Activated CD4-positive, alpha-beta T cell treated with anti-CD3 and anti-CD28 coated beads, Interleukin-2, amount 50 U/mL, for 24 hours (primary cell): Measurements from ENCODE around the gene RAMP3.
A peak's percentile ranks its signal among the peaks of the same experiment; 100 is the strongest.
"Not testable (repeated sequence)": the region's sequence is repeated elsewhere in the genome, so short reads cannot be mapped to it uniquely, and the experiment has no call there.

ENCODE experiments used
- DNase-seq, 2 donors: peaks; one replicate each; pipeline ENCODE4 v3.0.0-alpha.2; 2020; ENCODE audit warnings: low read depth in 1 of 2, low spot score in 1 of 2

The RAMP3 gene

GRCh38 chr7:45157653-45158401 lies at the start of gene RAMP3:
Gene RAMP3, plus strand, starts transcription at chr7:45157791. Its CDS starts 38 bp downstream, at chr7:45157829.
- no peak for DNase-seq

DNA sequence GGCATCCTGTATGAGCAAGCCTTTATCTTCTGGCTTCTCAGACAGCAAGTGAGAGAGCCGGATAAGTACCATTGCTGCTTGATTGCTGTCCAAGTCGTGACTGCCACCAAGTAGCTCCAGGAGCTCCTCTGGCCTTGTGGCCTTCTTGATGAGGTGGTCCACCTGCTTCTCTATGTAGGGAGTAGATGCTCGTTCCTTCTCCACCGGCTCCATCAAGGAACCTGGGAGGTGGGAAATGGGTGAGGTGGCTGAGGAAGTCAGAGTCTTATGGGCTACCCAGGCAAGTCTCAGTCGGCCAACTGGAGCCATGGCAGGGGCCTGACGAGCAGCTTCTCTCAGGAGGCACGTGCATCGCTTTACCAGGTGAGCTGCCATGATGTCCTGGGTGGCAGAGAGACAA lies 48.7 kb upstream of the RAMP3 start:
- DNase-seq, result no peak

DNA sequence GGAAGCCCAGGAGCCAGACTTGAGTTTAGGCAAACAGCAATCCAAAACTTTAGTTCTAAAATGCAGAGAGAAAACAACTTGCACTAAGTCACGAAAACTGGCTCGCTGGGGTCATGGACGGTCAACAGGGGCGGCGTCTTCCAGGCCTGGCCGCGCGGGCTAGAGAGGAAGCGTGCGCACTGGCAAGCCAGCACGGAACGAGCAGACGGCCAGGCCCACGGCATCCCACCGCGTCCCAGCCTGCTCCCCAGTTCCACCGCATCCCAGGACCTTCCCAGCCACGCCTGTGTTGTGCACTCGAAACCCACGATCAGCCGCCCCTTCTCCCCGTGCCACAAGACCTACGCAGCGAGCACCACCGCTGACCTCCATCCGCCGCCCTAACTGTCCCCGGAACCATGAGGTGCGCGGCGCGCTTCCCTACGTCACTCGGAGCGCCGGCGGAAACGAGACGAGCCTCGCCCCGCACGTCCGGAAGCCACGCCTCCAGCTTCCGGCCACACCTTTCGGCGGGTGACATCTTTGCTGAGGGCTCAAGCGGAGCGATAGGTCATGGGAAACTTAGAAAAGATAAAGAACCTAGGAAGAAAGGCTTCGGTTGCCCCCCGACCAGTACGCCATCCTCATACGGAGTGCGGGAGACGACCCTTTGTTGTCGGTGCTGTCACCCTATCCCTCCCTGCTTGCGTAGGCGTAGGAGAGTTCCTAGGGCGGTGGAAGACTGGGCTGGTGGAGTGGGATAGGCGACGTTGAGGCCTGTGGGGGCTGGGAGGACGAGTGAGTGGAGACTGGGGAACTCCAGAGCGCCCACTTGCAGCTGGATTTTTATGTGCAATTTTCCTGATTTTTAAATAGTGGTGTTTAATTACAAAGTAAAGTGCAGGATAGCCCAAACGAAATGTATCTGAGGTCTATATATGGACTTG lies 46.0 kb upstream of the RAMP3 start, which contains the start of gene TBRG4:
Gene TBRG4, minus strand, starts transcription at position 400 of the 926 bp plus-strand sequence. CDS start 2,460 bp downstream, outside the sequence.
- peak; percentile 90 to 93 for DNase-seq

DNA sequence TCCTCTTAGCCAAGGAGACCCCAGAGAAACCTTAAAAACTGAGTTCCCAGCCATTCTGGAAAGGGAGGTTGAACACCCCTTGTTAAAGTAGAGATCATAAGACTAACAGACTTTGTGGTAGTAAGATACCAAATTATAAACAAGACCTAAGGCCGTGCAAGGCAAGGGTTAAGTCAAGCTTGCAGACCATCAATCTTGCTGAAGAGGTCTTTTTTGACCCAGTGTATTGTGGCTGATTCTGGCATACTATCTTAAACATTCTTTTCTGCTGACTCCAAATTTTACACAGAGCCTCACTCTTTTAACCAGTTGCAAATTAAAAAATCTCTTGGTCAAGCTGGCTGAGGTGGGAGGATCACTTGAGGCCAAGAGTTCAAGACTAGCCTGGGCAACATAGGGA lies 44.9 kb upstream of the RAMP3 start:
- DNase-seq, result no peak

DNA sequence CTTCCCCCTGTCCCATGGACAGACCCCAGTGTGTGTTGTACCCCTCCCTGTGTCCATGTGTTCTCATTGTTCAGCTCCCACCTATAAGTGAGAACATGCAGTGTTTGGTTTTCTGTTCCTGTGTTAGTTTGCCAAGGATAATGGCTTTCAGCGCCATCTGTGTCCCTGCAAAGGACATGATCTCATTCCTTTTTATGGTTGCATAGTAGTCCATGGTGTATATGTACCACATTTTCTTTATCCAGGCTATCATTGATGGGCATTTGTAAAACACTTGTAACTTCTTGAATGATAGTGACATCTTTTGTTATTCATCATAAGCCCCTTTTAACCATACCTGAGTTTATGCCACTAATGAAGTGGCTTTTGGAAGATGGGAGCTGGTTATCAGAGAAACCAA lies 43.3 kb upstream of the RAMP3 start:
- not testable (repeated sequence) for DNase-seq

- DNase-seq, result no peak
Observed at GRCh38 chr7:45114926-45115325, 42.7 kb upstream of the RAMP3 start.

- no peak for DNase-seq
Observed at GRCh38 chr7:45116048-45116447, 41.5 kb upstream of the RAMP3 start.

DNA sequence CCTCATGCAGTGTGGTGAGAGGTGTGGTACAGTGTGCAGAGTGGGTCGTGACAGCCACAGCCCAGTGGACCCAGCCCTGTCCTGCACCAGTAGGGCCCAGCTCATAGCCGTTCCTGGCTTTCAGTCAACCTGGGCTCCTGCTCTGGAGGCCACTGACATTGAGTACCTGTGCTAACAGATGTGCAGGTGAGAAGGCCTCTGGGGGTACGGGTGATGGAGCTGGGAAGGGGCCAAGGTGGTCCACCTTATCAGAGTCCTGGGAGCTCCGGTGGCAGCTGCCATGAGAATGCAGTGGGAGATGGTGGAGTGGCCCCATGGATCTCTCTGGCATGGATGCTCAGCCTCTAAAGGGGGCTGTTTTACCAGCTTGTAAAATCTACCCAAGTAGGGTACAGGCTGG lies 40.0 kb upstream of the RAMP3 start:
- no peak for DNase-seq

DNA sequence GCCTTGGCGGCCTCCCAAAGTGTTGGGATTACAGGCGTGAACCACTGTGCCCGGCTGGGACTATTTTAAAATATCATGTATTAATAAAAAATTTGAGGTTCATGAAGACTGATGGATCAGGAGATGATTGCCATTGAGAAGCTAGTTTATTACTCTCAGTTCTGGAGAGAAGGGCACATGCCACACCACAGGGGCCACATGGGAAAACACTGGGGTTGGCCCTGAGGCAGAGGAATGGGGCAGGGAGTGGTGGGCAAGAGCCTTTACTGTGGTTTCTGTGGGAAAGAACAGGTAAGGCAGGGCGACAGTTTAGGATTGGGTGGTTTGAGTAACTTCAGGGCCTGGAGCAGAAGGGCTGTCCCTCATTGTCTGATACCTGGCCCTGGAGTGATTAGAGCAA lies 39.3 kb upstream of the RAMP3 start:
- no peak for DNase-seq

- DNase-seq, result no peak
Observed at GRCh38 chr7:45118889-45119331, 38.7 kb upstream of the RAMP3 start.

- DNase-seq, result no peak
Observed at GRCh38 chr7:45119550-45119949, 38.0 kb upstream of the RAMP3 start.

DNA sequence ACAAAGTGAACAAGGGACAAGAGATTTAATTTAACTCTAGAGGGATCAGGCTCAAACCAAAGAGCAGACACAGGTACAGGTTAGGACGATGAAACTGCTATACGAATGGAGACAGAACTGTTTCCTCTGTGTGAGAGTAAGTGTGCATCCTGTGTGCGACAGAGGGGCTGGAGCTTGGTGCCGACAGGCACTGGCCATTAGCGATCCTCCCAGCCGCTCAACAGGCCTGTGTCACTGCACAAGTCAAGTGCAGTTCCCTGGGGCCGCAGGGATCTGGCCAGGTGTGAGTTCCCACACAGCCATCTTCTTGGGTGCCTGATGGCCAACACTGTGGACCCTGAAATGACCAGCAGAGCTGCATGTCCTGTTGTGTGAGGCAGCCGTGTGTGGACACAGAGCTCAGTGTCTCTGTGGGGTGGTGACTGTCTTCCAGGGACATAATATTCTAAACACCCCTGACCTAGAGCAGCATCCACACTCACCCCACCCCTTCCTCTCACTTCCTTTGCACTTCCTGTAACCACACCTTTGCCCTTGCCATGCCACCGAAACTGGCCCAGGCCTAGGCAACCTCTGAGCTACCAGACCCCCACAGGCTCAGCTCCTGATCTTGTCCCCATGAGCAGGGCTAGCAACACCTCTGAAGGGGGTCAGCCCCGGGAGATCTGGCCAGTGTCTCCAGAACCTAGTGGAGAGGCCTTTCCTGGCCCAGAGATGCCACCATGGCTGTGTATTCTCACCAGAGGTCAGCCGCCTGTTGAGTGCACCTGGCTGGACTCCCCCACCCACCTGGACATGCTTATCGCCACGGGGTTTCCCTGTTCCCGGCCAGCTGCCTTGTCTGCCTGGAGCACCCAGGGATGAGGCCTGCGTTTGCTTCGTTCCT lies 34.4 kb upstream of the RAMP3 start:
- no peak for DNase-seq

- no peak for DNase-seq
Observed at GRCh38 chr7:45123913-45124710, 33.5 kb upstream of the RAMP3 start.

DNA sequence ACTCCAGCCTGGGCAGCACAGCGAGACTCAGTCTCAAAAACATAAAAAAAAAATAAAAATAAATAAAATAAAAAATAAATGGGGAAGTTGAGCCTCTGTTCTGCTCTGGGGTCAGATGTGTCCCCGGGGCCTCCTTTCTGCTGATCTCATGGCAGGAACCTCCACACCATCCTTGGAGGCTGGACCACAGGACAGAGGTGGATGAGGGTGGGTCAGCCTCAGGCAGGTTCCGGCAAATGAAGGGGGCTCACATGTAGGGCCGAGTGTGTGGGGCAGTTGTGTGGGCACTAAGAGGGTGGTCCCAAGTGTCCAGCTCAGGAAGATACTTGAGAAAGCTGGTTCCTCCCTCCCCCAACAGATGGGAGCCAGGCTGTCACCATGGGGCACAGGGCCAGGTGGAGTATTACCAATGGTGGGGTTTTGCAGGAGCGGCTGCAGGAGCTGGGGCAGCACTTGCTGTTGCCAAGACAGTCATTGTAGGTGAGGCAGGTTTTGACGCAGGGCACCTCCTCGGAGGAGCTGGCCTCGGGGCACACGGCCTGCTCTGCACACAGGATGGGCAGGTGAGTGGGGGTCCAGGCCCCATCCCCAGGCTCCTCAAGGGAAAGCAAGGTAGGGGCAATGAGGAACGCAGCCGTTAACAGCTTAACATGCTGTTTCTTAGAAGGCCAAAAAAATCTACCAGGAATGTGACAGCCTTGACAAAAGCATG lies 32.2 kb upstream of the RAMP3 start:
- DNase-seq, result no peak

DNA sequence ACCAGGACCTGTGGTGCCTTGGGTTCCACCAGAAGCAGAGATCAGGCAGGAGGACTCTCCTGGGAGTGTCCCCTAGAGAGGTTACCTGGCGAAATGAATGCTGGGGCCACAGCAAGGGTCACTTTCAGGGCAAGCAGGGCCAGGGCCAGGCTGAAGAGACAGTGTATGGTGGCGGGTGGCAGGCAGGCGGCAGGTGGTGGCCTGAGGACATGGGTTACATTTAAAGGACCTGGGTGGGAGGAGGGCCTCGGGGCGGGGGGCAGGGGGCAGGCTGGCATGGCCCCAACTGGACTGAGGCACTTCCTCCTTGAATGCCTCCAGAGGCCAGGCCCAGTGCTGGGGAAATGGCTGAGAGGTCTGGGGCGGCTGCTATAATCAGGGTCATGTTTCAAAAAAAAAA lies 31.4 kb upstream of the RAMP3 start:
- no peak for DNase-seq

DNA sequence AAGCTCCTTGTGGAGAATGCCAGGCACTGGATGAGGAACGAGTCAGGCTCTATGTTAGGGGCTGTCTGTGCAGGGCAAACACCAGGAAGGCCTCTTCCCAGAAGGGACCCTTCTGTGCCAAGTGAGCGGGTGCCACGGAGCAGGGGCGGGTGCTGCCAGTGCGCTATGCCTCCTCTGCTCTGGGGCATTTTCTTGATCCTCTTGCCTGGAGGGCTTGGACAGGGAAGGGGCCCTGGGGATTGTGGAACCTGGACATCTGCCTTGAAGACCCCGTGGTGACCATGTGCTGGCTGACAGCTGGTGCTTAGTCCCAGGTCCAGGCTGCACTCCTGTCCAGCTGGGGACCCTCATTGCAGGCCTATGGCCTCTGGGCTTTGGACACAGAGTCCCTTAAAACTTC lies 30.7 kb upstream of the RAMP3 start:
- no peak for DNase-seq

DNA sequence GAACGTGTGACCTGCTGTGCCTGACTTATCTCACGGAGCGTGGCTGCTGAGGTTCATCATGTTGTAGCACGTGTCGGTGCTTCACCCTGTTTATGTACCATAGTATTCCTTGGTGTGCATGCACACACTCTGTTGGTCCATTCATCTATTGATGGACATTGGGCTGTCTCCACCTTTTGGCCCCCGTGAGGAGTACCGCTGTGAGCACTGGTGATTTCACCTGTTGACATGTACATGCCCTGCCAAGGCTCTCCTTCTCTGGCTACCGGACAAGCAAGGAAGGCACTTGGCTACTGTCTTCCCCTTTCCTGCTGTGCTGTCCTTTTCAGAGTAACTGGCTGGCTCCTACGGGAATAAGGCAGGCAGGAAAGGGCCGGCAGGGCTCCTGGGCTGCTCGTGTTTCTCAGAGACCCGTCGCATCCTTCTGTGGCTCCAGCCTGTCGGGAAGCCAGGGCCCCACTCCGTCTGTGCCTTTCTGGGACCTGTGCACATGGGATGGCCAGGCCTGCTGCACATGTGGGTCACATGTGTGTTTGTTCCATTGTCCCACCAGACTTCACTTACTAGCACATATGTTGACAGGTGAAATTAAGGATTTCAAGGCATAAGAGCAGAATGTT lies 28.3 kb upstream of the RAMP3 start:
- DNase-seq, result no peak

- no peak for DNase-seq
Observed at GRCh38 chr7:45129906-45130305, 27.7 kb upstream of the RAMP3 start.

DNA sequence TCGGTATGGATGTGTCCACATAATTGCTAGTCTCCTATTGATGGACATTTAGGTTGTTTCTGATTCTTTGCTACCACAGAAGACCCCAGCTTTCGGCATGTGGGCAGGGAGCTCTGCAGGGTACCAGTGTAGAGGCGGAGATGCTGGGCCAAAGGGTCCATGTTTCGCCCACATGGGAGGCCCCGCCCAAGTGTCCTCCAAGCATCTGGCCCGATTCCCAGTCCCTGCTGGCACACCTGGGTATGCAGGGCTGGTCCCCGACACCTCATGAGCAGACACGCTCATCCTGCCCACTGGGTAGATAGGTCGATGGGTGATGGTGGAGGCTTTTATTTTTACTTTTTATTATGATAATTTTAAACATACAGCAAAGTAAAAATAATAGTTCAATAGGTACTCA lies 26.7 kb upstream of the RAMP3 start:
- no peak for DNase-seq
